BE2C (cell line): ENCODE data around the gene BST1.

Experiments used
- DNase-seq: peaks from one replicate; pipeline ENCODE4 v3.0.0-alpha.2; 2020
- H3K27me3 ChIP-seq: fragments of 250-450 bp; sonication (Bioruptor Pico); 2 replicates; pipeline ENCODE4 v1.5.1; 2020; ENCODE audit warnings: mild to moderate bottlenecking
- H3K36me3 ChIP-seq: fragments of 250-450 bp; sonication (Bioruptor Pico); 2 replicates; pipeline ENCODE4 v1.5.1; 2020; ENCODE audit warnings: mild to moderate bottlenecking
- H3K4me1 ChIP-seq: fragments of 250-450 bp; sonication (Bioruptor Pico); 2 replicates; pipeline ENCODE4 v1.5.1; 2020
- H3K4me3 ChIP-seq: 2 replicates; pipeline ENCODE4 v1.5.1; 2011; ENCODE audit warnings: low read depth, low read length
- H3K9me3 ChIP-seq: fragments of 250-450 bp; sonication (Bioruptor Pico); 2 replicates; pipeline ENCODE4 v1.5.1; 2020
- CTCF ChIP-seq: IDR thresholded peaks from 2 replicates; pipeline ENCODE4 v1.5.1; 2012; ENCODE audit warnings: mild to moderate bottlenecking, low read depth, low read length

BST1 gene

GRCh38 chr4:15674926-15675325, 27.9 kb upstream of the BST1 start:
- no peaks in the 10 kb centered on the region for H3K27me3 ChIP-seq
- H3K4me3 ChIP-seq: no peak overlapping the region
- H3K36me3 ChIP-seq: no peaks in the 10 kb centered on the region
- H3K4me1 ChIP-seq: no peaks in the 10 kb centered on the region; the same call in 1 of the 2 replicates
- DNase-seq: no peak
- H3K9me3 ChIP-seq: no peaks in the 10 kb centered on the region
- TF ChIP-seq CTCF: no peak

DNA sequence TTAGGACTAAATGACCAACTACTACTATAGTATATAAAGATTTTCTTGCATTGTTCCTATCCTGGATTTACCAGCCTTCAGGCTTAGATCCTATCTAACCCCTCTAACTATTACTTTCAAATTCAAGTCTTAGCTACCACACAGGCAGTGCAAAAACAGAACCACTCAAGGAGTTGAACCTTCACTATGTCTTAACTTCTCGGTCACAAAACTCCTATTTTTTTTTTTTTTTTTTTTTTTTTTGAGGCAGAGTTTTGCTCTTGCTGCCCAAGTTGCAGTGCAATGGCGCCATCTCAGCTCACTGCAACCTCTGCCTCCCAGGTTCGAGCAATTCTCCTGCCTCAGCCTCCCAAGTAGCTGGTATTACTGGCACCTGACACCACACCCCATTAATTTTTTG, 27.5 kb upstream of the BST1 start:
- Histone ChIP-seq H3K4me3 (no peak overlapping the region), H3K4me1 (no peaks in the 10 kb centered on the region; the same call in 1 of the 2 replicates), H3K9me3 (no peaks in the 10 kb centered on the region), H3K27me3 (no peaks in the 10 kb centered on the region), H3K36me3 (no peaks in the 10 kb centered on the region)
- no peak for DNase-seq
- TF ChIP-seq CTCF: no peak

DNA sequence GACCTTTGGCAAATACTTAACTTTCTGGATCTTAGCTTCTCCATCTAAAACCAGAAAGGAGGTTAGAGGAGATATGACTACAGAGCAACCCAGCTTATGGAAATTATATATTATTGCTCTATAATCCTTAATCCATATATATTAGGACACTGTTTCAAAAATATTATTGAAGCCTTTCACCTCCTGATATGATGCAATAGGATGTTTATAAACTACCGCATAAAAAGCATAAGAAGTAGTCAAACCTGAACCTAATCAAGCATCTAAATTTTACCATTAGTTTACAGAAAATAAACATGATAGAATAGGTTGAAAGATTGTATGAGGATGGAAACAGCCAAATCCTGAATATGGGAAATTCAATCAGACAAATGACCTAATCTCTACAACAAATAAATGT, 26.8 kb upstream of the BST1 start:
- H3K4me3 ChIP-seq: no peak overlapping the region
- H3K4me1 ChIP-seq: no peaks in the 10 kb centered on the region; the same call in 1 of the 2 replicates
- no peak for DNase-seq
- H3K27me3 ChIP-seq: no peaks in the 10 kb centered on the region
- TF ChIP-seq CTCF: no peak
- H3K9me3 ChIP-seq: no peaks in the 10 kb centered on the region
- no peaks in the 10 kb centered on the region for H3K36me3 ChIP-seq

DNA sequence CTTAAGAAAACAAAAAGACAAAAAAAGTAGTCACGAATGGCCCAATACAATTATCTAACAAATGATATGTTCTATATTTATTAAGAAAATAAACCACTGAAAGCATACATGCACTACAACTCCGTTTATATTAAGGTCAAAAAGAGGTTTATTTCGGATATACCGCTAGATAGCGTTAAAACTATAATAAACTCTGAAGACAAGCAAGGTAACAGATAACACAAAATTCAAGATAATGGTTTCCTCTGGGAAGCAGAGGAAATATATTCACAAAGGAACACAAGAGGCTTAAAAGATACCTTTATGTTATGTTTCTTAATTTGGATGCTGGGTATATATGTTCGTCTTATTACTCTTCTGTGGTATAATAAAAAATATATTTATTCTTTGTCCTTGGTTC, 26.0 kb upstream of the BST1 start:
- no peak for DNase-seq
- no peak overlapping the region for H3K4me3 ChIP-seq
- no peak for TF ChIP-seq CTCF
- H3K36me3 ChIP-seq: no peaks in the 10 kb centered on the region
- H3K4me1 ChIP-seq: no peaks in the 10 kb centered on the region; the same call in 1 of the 2 replicates
- no peaks in the 10 kb centered on the region for H3K27me3 ChIP-seq
- H3K9me3 ChIP-seq: no peaks in the 10 kb centered on the region

- Histone ChIP-seq H3K36me3 (no peaks in the 10 kb centered on the region), H3K27me3 (no peaks in the 10 kb centered on the region)
- no peak for DNase-seq
Observed at GRCh38 chr4:15677507-15677988, 25.3 kb upstream of the BST1 start.

GRCh38 chr4:15681067-15681371, 21.8 kb upstream of the BST1 start:
- Histone ChIP-seq H3K4me1 (peaks cover 2% of the 10 kb centered on the region; the same call in 1 of the 2 replicates), H3K36me3 (no peaks in the 10 kb centered on the region; the same call in 1 of the 2 replicates), H3K4me3 (peak overlapping the region; percentile 95), H3K9me3 (no peaks in the 10 kb centered on the region), H3K27me3 (no peaks in the 10 kb centered on the region)
- DNase-seq: no peak
- no peak for TF ChIP-seq CTCF

More at GRCh38 chr4:15677507-15677988, 25.3 kb upstream of the BST1 start:
- Histone ChIP-seq H3K9me3 (no peaks in the 10 kb centered on the region), H3K4me1 (no peaks in the 10 kb centered on the region; the same call in 1 of the 2 replicates), H3K4me3 (no peak overlapping the region)
- TF ChIP-seq CTCF: no peak
